Immature natural killer cell (primary cell): ENCODE data around the gene NHSL2. TPM values are rescaled to one million over a fixed set of nuclear protein-coding genes. Genes with fewer than 3 reads are reported as not detected.
A peak's percentile ranks its signal among the peaks of the same experiment; 100 is the strongest.

Source experiments
- DNase-seq, 3 donors: peaks; one replicate each; pipeline ENCODE4 v3.0.0; 2022; ENCODE audit warnings: mixed read lengths in 1 of 3
- H3K27ac Mint-ChIP-seq, 6 donors: one replicate each; pipeline ENCODE4 v1.8.0; 2020; ENCODE audit warnings: mixed read lengths in 6 of 6, mild to moderate bottlenecking in 5 of 6, inconsistent platforms in 4 of 6, moderate library complexity in 3 of 6
- H3K27me3 Mint-ChIP-seq, 3 donors: one replicate each; pipeline ENCODE4 v1.8.0; 2020 to 2021; ENCODE audit warnings: low read depth in 3 of 3, mild to moderate bottlenecking in 3 of 3, mixed read lengths in 3 of 3, moderate library complexity in 3 of 3, inconsistent platforms in 1 of 3
- H3K36me3 Mint-ChIP-seq, 3 donors: one replicate each; pipeline ENCODE4 v1.8.0; 2020; ENCODE audit warnings: mixed read lengths in 3 of 3, inconsistent platforms in 2 of 3, mild to moderate bottlenecking in 2 of 3
- H3K4me1 Mint-ChIP-seq, 2 donors: one replicate each; pipeline ENCODE4 v1.8.0; 2020; ENCODE audit warnings: inconsistent platforms in 2 of 2, mild to moderate bottlenecking in 2 of 2, mixed read lengths in 2 of 2, moderate library complexity in 1 of 2
- H3K4me3 Mint-ChIP-seq, 5 donors: one replicate each; pipeline ENCODE4 v1.8.0; 2020; ENCODE audit warnings: mild to moderate bottlenecking in 5 of 5, mixed read lengths in 5 of 5, inconsistent platforms in 3 of 5, moderate library complexity in 3 of 5
- H3K9me3 Mint-ChIP-seq, 6 donors: one replicate each; pipeline ENCODE4 v1.8.0; 2020; ENCODE audit warnings: mild to moderate bottlenecking in 6 of 6, mixed read lengths in 6 of 6, inconsistent platforms in 4 of 6, moderate library complexity in 3 of 6
- polyA plus RNA-seq, 3 donors: library from polyadenylated mRNA; unstranded; fragments of 300-500 nt; fragmentation: Illumina TruSeq; gene quantifications; one replicate each; pipeline ENCODE4 v1.2.3, GENCODE V29; 2021

The NHSL2 gene
- polyA plus RNA-seq, 3 donors from 2014 or later: 10.2 to 29.0 (median 10.6) TPM

GRCh38 chrX:72037601-72038000 lies 127.0 kb downstream of the NHSL2 start:
- H3K27me3 Mint-ChIP-seq: peaks cover 2 to 24% (median 10%) of the 10 kb centered on the region in 3 donors
- no peak for DNase-seq
- peaks cover 0 to 7% (median 4%) of the 10 kb centered on the region in 3 donors for H3K36me3 Mint-ChIP-seq
- no peaks in the 10 kb centered on the region for H3K9me3 Mint-ChIP-seq
- no peak overlapping the region for H3K27ac Mint-ChIP-seq
- no peak overlapping the region for H3K4me3 Mint-ChIP-seq
- no peaks in the 10 kb centered on the region for H3K4me1 Mint-ChIP-seq

GRCh38 chrX:72038016-72038415 lies 127.4 kb downstream of the NHSL2 start:
- Mint-ChIP-seq H3K27me3 (peaks cover 2 to 24% (median 10%) of the 10 kb centered on the region in 3 donors), H3K27ac (no peak overlapping the region), H3K36me3 (peaks cover 0 to 7% (median 4%) of the 10 kb centered on the region in 3 donors), H3K4me1 (no peaks in the 10 kb centered on the region), H3K4me3 (no peak overlapping the region), H3K9me3 (no peaks in the 10 kb centered on the region)
- DNase-seq: no peak

DNA sequence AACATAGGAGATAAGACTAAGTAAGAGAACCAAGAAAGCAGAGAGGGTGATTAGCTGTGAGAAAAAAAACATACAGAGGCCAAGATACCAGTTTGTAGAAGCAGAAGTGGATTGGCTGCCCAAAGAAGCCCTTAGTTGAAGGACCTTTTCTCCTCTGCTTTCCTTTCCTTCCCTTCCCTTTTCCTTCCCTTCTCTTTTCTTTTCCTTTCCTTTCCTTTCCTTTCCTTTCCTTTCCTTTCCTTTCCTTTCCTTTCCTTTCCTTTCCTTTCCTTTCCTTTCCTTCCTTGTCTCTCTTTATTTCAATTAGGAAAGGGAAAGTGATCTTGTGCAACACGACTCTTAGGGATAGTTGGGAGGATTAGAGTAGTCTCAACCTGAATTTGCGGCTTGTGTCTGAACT lies 128.2 kb downstream of the NHSL2 start:
- no peaks in the 10 kb centered on the region for H3K9me3 Mint-ChIP-seq
- H3K4me3 Mint-ChIP-seq: no peak overlapping the region
- peaks cover 0 to 7% (median 4%) of the 10 kb centered on the region in 3 donors for H3K36me3 Mint-ChIP-seq
- peaks cover 3 to 20% (median 8%) of the 10 kb centered on the region in 3 donors for H3K27me3 Mint-ChIP-seq
- no peaks in the 10 kb centered on the region for H3K4me1 Mint-ChIP-seq
- DNase-seq: no peak
- peak overlapping the region in 1 of 6 donors; percentile 26 for H3K27ac Mint-ChIP-seq

DNA sequence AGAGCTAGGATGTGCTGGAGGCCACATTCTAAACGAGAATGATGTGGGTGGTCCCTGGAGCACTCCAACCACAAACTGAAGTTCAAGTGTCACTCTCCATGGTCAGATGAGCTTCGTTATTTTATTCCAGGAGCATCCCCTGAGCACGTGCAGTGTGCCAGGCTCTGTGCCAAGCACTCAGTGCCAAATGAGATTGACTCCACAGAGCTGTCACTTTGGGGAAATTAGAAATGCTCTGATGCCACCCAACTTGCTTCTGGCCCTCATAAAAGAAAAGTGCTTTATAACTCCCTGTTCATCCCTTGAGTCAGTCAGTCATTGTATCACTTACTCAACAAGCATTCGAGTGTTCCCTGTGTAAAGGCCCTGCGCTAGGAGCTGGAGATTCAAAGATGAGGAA lies 129.9 kb downstream of the NHSL2 start:
- H3K36me3 Mint-ChIP-seq: peaks cover 0 to 7% (median 4%) of the 10 kb centered on the region in 3 donors
- no peaks in the 10 kb centered on the region for H3K9me3 Mint-ChIP-seq
- peaks cover 4 to 18% (median 4%) of the 10 kb centered on the region in 3 donors for H3K27me3 Mint-ChIP-seq

DNA sequence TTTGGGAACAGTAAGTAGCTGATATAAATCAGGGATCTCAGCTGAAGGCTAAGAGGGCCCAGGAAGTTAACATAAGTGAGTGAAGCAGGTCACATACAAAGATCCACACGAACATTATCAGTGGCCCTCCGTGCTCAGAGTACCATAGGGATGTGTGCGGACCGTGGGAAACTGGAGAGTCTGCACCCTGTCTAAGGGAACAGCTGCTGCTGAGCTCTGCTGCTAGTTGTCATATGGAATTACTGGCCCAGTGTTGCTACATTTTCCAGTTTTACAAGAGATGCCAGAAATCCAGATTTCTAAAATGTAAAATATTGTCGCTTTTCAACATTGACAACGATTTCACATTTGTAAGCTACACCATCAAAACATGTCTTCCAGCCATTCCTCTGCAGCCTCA lies 130.5 kb downstream of the NHSL2 start:
- no peak for DNase-seq
- no peaks in the 10 kb centered on the region for H3K9me3 Mint-ChIP-seq
- H3K4me1 Mint-ChIP-seq: peaks cover 4% of the 10 kb centered on the region in 2 donors
- H3K27me3 Mint-ChIP-seq: peaks cover 4 to 15% (median 4%) of the 10 kb centered on the region in 3 donors
- peaks cover 0 to 7% (median 4%) of the 10 kb centered on the region in 3 donors for H3K36me3 Mint-ChIP-seq
- no peak overlapping the region for H3K4me3 Mint-ChIP-seq
- no peak overlapping the region for H3K27ac Mint-ChIP-seq

More for the DNA sequence above, 129.9 kb downstream of the NHSL2 start:
- no peak for DNase-seq
- Mint-ChIP-seq H3K4me3 (no peak overlapping the region), H3K27ac (no peak overlapping the region), H3K4me1 (no peaks in the 10 kb centered on the region)

- Mint-ChIP-seq H3K27me3 (peaks cover 2 to 9% (median 4%) of the 10 kb centered on the region in 3 donors), H3K4me1 (peaks cover 10 to 14% of the 10 kb centered on the region in 2 donors)
Measured at GRCh38 chrX:72041871-72042851, 131.5 kb downstream of the NHSL2 start.

GRCh38 chrX:72042852-72043248 lies 132.2 kb downstream of the NHSL2 start:
- no peak for DNase-seq
- Mint-ChIP-seq H3K4me3 (no peak overlapping the region), H3K4me1 (peaks cover 10 to 16% of the 10 kb centered on the region in 2 donors), H3K36me3 (no peaks in the 10 kb centered on the region), H3K27ac (no peak overlapping the region), H3K27me3 (peaks cover 2 to 9% (median 4%) of the 10 kb centered on the region in 3 donors), H3K9me3 (no peaks in the 10 kb centered on the region)

More at GRCh38 chrX:72041871-72042851, 131.5 kb downstream of the NHSL2 start:
- Mint-ChIP-seq H3K27ac (no peak overlapping the region), H3K9me3 (no peaks in the 10 kb centered on the region), H3K36me3 (no peaks in the 10 kb centered on the region), H3K4me3 (no peak overlapping the region)
- DNase-seq: no peak

DNA sequence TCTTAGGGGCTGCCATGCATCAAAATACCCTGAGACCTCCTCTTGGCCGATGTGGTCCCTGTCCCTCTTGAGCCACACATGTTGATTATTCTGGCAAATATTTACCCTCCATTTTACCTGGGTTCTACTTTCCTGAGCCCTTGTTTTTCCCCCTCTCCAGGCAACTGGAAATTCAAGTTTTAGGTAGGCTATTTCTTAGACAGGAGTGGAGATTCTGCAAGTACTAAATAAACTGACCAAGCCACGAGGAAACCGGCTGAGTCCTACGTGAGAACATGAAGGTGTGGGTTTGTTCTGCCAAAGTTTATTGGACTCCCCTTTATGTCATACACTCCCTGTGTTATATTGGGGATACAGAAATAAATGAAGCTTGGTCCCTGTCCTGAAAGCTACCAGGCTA lies 133.0 kb downstream of the NHSL2 start:
- Mint-ChIP-seq H3K27me3 (peaks cover 2 to 9% (median 4%) of the 10 kb centered on the region in 3 donors), H3K9me3 (no peaks in the 10 kb centered on the region), H3K36me3 (no peaks in the 10 kb centered on the region), H3K4me1 (peaks cover 10 to 16% of the 10 kb centered on the region in 2 donors), H3K27ac (no peak overlapping the region), H3K4me3 (no peak overlapping the region)
- no peak for DNase-seq

DNA sequence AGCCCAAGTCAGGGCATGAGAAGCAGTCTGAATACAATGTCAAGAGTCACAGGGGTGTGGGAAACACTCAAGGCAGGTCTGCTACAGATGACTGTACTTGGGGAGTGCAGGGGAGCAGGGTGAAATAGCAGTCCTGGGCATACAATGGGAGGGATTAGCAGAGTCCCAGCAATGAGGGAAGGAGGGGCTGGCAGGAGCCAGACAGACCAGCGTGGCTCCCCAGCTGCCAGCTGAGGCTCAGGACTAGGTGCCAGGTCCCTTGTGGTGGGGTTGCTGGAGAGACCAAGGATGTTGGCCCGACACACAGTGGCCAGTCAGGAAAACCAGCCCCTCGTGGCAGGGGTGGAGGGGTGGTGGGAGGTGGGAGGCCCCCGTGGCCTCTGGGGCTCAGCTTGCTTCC lies 134.5 kb downstream of the NHSL2 start:
- Mint-ChIP-seq H3K36me3 (no peaks in the 10 kb centered on the region), H3K27ac (no peak overlapping the region), H3K4me1 (peaks cover 10 to 16% of the 10 kb centered on the region in 2 donors), H3K27me3 (peaks cover 2 to 6% (median 4%) of the 10 kb centered on the region in 3 donors), H3K9me3 (no peaks in the 10 kb centered on the region), H3K4me3 (no peak overlapping the region)
- no peak for DNase-seq

DNA sequence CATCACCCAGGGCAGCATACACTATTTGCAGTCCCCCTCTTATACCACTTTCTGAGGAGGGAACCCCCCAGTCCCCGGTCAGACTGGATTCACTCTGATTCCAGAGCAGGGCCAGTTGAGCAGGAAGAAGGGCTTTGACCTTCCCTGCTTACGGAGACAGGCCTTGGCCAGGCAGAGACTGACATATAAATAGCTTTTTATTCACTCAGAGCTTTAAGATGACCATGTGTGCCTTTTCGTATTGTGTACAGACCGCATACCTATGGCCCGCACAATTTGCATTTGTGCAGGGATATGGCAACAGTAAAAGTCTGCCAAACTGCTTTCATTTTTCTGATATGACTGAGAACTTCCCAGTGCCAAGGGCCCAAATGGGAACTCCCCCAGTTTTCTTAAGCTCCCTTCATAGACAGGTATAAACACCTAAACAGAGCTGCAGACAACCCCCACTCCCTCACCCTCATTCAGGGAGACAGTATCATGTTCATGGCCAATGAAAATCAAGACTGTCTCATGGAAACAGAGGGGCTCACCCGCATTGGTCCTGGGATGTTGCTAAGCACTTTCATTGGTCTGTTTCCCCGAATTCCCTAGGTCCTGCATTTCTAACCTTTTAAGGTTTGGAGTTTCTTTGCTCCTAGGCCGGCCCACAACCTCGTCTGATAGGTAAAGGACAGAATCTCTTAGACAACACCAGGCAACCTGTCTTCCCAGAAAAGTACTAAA lies 135.1 kb downstream of the NHSL2 start:
- Mint-ChIP-seq H3K36me3 (no peaks in the 10 kb centered on the region), H3K4me1 (peaks cover 10 to 16% of the 10 kb centered on the region in 2 donors), H3K4me3 (no peak overlapping the region), H3K9me3 (no peaks in the 10 kb centered on the region), H3K27me3 (peaks cover 2 to 8% (median 4%) of the 10 kb centered on the region in 3 donors), H3K27ac (no peak overlapping the region)
- no peak for DNase-seq

DNA sequence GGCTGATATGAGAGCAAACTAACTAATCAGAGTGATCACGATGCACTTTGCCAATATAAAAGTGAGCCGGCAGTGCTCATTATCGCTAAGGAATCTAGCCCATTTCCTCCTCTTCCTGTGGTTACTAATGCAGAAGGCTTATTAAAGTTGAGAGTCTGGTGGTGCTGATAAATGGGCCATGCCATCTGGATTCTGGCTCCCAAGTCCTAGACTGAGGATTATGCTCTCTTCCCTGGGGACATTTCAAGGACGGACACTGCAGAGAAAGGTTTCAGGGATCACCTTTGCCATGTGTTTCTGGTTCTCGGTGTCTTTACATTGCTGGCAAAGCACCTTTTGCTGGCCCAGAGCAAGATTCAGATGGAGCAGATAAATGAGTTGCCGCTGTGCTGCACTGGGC lies 135.8 kb downstream of the NHSL2 start:
- no peaks in the 10 kb centered on the region for H3K9me3 Mint-ChIP-seq
- DNase-seq: no peak
- peak overlapping the region in 1 of 5 donors; percentile 20 for H3K4me3 Mint-ChIP-seq
- H3K4me1 Mint-ChIP-seq: peaks cover 10 to 16% of the 10 kb centered on the region in 2 donors
- no peak overlapping the region for H3K27ac Mint-ChIP-seq
- H3K36me3 Mint-ChIP-seq: no peaks in the 10 kb centered on the region
- peaks cover 2 to 6% (median 2%) of the 10 kb centered on the region in 3 donors for H3K27me3 Mint-ChIP-seq

DNA sequence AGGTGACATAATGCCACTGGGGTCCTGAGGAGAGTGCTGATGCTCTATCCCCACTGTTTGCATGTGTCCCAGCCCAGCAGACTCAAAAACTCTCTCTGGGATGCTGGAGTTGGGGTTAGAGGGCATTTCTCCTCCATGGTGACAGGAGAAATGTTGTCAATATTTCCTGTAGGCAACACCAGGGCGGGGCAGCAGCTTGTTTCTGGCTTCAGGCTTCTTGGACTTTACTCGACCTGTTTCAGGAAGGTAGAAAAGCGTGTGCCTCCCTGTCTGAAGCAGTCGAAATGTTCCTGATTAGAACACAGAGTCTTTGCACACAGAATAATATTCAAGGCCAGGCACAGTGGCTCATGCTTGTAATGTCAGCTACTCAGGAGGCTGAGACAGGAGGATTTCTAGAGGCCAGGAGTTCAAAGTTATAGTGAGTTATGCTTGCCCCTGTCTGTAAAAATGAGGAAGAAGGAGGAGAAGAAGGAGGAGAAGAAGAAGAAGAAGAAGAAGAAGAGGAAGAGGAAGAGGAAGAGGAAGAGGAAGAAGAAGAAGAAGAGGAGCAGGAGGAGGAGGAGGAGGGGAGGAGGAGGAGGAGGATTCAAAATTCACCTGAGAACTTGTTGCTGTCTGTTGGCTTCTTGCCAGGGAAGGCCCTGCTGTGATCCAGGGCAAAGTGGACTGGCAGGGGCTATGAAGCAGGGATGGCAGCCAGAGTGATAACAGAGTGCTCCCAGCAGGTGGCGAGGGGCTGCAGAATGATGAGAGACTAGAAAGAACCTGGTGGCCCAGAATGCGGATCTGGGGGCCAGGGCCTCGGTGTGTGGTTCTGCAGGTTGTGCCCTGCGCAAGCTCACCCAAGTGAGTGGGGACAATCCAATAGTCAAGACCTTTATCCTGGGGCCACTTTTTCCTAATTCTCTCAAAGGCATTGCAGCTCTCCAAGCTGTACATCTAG lies 138.1 kb downstream of the NHSL2 start:
- peak in 2 of 3 donors; percentile 28 to 38 for DNase-seq
- Mint-ChIP-seq H3K27me3 (peaks cover 2 to 11% (median 4%) of the 10 kb centered on the region in 3 donors), H3K27ac (peak overlapping the region in 1 of 6 donors; percentile 33), H3K4me3 (no peak overlapping the region), H3K36me3 (no peaks in the 10 kb centered on the region), H3K9me3 (no peaks in the 10 kb centered on the region), H3K4me1 (peaks cover 10 to 16% of the 10 kb centered on the region in 2 donors)

DNA sequence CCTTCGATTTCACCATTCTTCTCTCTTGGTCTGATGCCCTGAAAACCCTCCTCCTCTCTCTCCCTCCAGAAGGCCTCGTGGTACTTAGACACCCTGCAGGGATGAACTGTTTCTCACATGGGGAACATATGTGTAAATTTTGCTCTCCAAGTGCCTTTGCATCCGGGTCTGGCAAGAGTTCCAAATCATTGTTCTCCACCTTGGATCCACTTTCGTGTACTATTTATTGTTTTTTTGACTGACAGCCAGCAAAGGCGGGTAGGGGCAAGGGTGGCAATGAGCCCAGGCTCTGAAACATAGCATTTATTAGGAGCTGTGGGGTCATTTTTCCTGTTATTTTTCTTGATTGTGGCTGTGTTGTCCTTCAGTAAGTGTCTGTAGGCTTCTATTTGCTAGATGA lies 139.4 kb downstream of the NHSL2 start:
- no peak overlapping the region for H3K27ac Mint-ChIP-seq
- no peaks in the 10 kb centered on the region for H3K9me3 Mint-ChIP-seq
- no peaks in the 10 kb centered on the region for H3K36me3 Mint-ChIP-seq
- no peak overlapping the region for H3K4me3 Mint-ChIP-seq
- DNase-seq: no peak
- peaks cover 0 to 13% (median 4%) of the 10 kb centered on the region in 3 donors for H3K27me3 Mint-ChIP-seq
- H3K4me1 Mint-ChIP-seq: peaks cover 10 to 16% of the 10 kb centered on the region in 2 donors
